ENCODE data around the gene SERPINE1.

DNA sequence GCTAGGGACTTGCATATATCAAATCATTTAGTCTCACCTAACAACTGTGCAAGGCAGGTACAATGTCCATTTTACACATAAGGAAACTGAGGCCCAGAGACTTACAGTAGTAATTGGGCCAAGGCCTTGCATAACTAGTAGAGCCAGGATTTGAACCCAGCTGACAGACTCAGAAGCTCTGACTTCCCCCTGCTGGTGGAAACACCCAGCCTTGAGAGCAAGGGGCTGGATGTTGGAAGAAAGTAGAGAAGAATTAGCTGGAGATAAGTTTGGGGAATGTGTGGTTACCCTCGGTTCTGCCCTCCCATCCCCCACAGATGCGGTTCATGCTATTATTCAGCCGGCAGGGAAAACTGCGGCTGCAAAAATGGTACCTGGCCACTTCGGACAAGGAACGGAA is 29.4 kb downstream of the SERPINE1 start:
- TF ChIP-seq EP300 (IDR thresholded peaks at IDR 0.05) (no peak), POLR2A (IDR thresholded peaks at IDR 0.05) (no peak)
- TF ChIP-seq, protein P1, sequence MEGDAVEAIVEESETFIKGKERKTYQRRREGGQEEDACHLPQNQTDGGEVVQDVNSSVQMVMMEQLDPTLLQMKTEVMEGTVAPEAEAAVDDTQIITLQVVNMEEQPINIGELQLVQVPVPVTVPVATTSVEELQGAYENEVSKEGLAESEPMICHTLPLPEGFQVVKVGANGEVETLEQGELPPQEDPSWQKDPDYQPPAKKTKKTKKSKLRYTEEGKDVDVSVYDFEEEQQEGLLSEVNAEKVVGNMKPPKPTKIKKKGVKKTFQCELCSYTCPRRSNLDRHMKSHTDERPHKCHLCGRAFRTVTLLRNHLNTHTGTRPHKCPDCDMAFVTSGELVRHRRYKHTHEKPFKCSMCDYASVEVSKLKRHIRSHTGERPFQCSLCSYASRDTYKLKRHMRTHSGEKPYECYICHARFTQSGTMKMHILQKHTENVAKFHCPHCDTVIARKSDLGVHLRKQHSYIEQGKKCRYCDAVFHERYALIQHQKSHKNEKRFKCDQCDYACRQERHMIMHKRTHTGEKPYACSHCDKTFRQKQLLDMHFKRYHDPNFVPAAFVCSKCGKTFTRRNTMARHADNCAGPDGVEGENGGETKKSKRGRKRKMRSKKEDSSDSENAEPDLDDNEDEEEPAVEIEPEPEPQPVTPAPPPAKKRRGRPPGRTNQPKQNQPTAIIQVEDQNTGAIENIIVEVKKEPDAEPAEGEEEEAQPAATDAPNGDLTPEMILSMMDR (IDR thresholded peaks at IDR 0.05) = no peak
